ENCODE results near the gene RNASE9. TPM values are rescaled to one million over a fixed set of nuclear protein-coding genes. Genes with fewer than 3 reads are reported as not detected.

Gene RNASE9
- total and polyA plus RNA-seq, 2 experiments from 2014 or later = 0.24 TPM; not detected in 1

DNA sequence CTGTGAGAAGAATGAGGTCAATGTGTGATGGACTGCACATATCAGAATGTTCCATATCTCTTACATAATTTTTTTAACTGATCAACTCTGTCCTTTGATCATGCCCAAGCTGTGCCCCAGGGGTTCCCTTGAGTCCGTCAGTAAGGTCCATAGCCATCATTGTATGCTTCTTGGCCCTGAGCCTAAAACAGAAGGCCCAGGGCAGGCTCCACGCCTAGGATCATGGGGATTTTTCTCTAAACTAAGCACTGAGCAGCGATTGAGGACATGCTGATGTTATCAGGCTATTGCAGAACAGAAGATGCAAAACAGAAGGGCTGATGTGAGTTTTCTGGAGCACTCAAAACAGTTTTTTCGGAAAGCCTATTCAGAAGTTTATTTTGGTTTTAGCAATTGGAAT, 20.9 kb downstream of the RNASE9 start (continued):
- TF ChIP-seq ZNF462 (CRISPR knock-in tag; IDR thresholded peaks at IDR 0.05) = no peak
- no peak for TF ChIP-seq JUNB (IDR thresholded peaks at IDR 0.05; ENCODE audit: unreplicated experiment)

DNA sequence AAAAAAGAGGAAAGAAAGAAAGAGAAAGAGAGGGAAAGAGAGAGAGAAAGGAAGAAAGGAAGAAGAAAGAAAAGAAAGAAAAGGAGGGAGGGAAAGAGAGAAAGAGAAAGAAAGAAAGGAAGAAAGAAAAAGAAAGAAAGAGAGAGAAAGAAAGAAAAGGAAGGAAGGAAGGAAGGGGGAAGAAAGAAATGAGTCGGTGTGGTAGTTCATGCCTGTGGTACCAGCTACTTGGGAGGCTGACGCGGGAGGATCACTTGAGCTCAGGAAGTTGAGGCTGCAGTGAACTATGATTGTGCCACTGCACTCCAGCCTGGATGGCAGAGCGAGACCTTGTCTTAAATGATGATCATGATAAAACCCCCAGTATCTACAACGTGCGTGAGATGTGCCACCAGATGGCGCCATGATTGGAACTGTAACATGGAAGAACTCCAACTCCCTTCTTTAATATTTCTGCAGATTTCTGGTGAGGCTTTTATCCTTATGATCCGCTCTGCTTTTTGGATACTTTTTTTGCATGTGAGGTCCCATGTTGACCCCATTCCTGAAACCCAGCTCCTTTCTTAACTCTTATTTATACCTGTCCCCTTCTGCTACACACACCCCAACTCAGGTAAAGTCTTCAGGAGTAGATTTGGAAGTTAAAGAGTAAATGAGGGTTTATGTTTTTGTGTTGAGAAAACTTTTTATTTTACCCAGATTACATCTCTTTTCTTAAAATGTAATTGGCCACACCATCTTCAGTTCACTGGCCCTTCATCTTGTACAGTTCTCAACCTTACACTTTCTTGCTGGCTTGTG, 29.9 kb downstream of the RNASE9 start:
- Histone ChIP-seq H3K9me2 (ENCODE audit: insufficient read depth) (peaks cover 5% of the 10 kb centered on the region), H3F3A (replicated peaks; ENCODE audit: low read depth) (no peaks in the 10 kb centered on the region), H3K27ac (ENCODE audit: low read depth) (no peak overlapping the region), H3K27me3 (ENCODE audit: insufficient read depth) (no peaks in the 10 kb centered on the region), H4K20me1 (replicated peaks; ENCODE audit: insufficient read depth) (no peaks in the 10 kb centered on the region), H3K4me1 (ENCODE audit: insufficient read depth) (no peaks in the 10 kb centered on the region), H3K4me3 (no peak overlapping the region), H2AFZ (peak overlapping the region; percentile 40), H3K36me3 (ENCODE audit: insufficient read depth) (no peaks in the 10 kb centered on the region), H3K79me2 (replicated peaks; ENCODE audit: insufficient read depth) (no peaks in the 10 kb centered on the region), H3K4me2 (no peak overlapping the region)
- Mint-ChIP-seq H3K27me3 (ENCODE audit: insufficient read depth, low read depth, poor library complexity) (peaks cover 2% of the 10 kb centered on the region), H3K9me3 (no peaks in the 10 kb centered on the region), H3K4me3 (no peak overlapping the region), H3K27ac (peak overlapping the region; percentile 66; the same call in 1 of the 2 replicates), H3K4me1 (peaks cover 8% of the 10 kb centered on the region), H3K36me3 (ENCODE audit: low read depth) (no peaks in the 10 kb centered on the region)
- peak; percentile 97 for ATAC-seq
- DNase-seq (ENCODE audit: low spot score) = peak; percentile 93
- TF ChIP-seq CREB1 (CRISPR knock-in tag; IDR thresholded peaks at IDR 0.05; ENCODE audit: low read depth) = no peak
- TF ChIP-seq, protein P1, sequence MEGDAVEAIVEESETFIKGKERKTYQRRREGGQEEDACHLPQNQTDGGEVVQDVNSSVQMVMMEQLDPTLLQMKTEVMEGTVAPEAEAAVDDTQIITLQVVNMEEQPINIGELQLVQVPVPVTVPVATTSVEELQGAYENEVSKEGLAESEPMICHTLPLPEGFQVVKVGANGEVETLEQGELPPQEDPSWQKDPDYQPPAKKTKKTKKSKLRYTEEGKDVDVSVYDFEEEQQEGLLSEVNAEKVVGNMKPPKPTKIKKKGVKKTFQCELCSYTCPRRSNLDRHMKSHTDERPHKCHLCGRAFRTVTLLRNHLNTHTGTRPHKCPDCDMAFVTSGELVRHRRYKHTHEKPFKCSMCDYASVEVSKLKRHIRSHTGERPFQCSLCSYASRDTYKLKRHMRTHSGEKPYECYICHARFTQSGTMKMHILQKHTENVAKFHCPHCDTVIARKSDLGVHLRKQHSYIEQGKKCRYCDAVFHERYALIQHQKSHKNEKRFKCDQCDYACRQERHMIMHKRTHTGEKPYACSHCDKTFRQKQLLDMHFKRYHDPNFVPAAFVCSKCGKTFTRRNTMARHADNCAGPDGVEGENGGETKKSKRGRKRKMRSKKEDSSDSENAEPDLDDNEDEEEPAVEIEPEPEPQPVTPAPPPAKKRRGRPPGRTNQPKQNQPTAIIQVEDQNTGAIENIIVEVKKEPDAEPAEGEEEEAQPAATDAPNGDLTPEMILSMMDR (conservative IDR thresholded peaks at IDR 0.05; ENCODE audit: low read depth in 2 of 2) = peak; percentile 79 to 80

Measured in GM23338 (cell line).